GM18909 (cell line): ENCODE results near the gene ART1.

Experiments
- ATAC-seq: cut with Tn5 transposase; IDR thresholded peaks from one replicate; pipeline ENCODE4 v1.9.1; 2021; ENCODE audit warnings: mild to moderate bottlenecking; ENCODE audit not compliant: unreplicated experiment, poor library complexity

ART1 gene

GRCh38 chr11:3707176-3707575 lies 62.2 kb downstream of the ART1 start:
- no peak for ATAC-seq

GRCh38 chr11:3709977-3710376 lies 65.0 kb downstream of the ART1 start:
- no peak for ATAC-seq

GRCh38 chr11:3710485-3711259 lies 65.7 kb downstream of the ART1 start:
- ATAC-seq, result no peak

DNA sequence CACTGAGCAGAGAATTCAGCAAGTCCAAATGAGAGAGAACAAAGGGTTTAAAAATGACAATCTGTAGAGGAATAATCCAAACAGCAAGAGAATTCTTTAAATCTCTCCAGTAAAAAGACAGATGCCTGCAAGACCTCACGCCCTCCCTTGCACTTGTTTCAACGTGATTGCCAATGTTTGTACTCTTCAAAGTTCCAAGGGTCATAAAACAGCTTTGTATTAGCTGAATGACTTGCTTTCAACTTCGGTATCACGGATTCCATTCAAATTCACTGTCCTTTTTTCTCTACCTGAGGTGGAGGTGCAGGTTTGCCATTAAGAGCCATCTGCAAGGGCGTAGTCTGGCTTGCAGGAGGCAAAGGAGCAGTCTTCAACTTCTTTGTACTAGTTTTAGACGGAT lies 67.3 kb downstream of the ART1 start:
- no peak for ATAC-seq
